Activated CD8-positive, alpha-beta T cell treated with anti-CD3 and anti-CD28 coated beads for 36 hours (primary cell): Measurements from ENCODE around the gene DRC1. TPM values are rescaled to one million over a fixed set of nuclear protein-coding genes. Genes with fewer than 3 reads are reported as not detected.

Source experiments
- total RNA-seq, 2 experiments: library from RNA; stranded (reverse); gene quantifications; one replicate each; pipeline ENCODE4 v1.2.3, GENCODE V29; 2021

DRC1 gene
- total RNA-seq, 2 experiments from 2014 or later: not detected

Other genes with a start within 250 kb of the DRC1 start
- gene GAREM2, start 228.8 kb upstream of the DRC1 start, total RNA-seq: 1 to 10 TPM; 2.2 to 2.7 TPM
- gene HADHA, start 157.3 kb upstream of the DRC1 start, total RNA-seq: 100 to 1,000 TPM; 118 to 120 TPM
- gene HADHB, start 157.0 kb upstream of the DRC1 start, total RNA-seq: 10 to 100 TPM; 58.8 TPM
- gene SELENOI, start 55.8 kb upstream of the DRC1 start, total RNA-seq: 10 to 100 TPM; 38.9 to 39.1 TPM
- gene ADGRF3, start 55.1 kb upstream of the DRC1 start, total RNA-seq: 1 to 10 TPM; 4.8 to 5.7 TPM
- gene OTOF, start 76.2 kb downstream of the DRC1 start, total RNA-seq: under 1 TPM; 0.60 to 0.81 TPM
- not detected for gene CIB4, start 239.4 kb downstream of the DRC1 start, total RNA-seq